HL-60/S4 treated with phorbol 12-myristate 13-acetate at 8.2 ng/mL for 4 days and 3 days (cell line): Measurements from ENCODE around the gene RNF26.

ENCODE experiments used
- in situ Hi-C: fragments of 300-500 bp; cut with MboI; formaldehyde crosslinking; loops from 2 replicates; pipeline ENCODE4 v1.15.0; 2022; ENCODE audit warnings: low sequenced_read_pairs

Gene RNF26

GRCh38 chr11:119334174-119334930 is at the start of gene RNF26:
RNF26 (plus strand) TSS chr11:119334527; CDS start chr11:119335123, 596 bp downstream.
- in situ Hi-C loops, result no loop called here

GRCh38 chr11:119285431-119285830 is 48.9 kb upstream of the RNF26 start:
- in situ Hi-C loops, result no loop called here

- in situ Hi-C loops, result no loop called here
Observed at GRCh38 chr11:119288219-119288618, 46.1 kb upstream of the RNF26 start.

DNA sequence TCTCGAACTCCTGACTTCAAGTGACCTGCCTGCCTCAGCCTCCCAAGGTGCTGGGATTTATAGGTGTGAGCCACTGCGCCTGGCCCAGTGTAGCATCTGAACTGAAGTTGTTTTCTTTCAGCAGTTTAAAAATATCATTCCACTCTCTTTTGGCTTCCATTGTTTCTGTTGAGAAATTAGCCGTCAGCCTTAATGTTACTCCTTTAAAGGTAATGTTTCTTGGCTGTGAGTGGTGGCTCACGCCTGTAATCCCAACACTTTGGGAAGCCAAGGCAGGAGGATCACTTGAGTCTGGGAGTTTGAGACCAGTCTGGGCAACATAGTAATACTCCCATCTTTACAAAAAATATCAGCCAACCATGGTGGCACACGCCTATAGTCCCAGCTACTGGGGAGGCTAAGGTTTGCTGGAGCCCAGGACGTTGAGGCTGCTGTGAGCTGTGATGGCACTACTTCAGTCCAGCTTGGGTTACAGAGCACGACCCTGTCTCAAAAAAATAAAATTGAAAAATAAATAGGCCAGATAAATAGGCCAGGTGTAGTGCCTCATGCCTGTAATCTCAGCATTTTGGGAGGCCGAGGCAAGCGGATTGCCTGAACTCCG is 43.3 kb upstream of the RNF26 start:
- in situ Hi-C loops, result no loop called here

DNA sequence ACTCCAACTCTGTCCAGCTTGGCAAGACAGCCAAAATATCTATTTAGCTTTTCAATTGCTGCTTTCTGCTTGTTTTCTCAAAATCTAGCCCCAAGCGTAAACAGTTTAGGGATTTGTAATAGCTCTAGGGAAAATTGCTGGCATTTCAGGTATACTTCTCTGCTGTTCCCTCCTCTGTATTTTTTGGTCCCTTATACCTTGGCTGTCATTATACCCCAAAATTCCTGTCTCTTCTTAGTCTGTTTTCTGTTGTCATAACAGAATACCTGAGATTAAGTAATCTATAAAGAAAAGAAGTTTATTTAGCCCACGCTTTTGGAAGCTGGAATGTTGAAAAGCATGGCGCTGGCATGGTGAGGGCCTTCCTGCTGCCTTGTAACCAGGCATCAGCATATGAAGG is 40.9 kb upstream of the RNF26 start:
- in situ Hi-C loops, result no loop called here

DNA sequence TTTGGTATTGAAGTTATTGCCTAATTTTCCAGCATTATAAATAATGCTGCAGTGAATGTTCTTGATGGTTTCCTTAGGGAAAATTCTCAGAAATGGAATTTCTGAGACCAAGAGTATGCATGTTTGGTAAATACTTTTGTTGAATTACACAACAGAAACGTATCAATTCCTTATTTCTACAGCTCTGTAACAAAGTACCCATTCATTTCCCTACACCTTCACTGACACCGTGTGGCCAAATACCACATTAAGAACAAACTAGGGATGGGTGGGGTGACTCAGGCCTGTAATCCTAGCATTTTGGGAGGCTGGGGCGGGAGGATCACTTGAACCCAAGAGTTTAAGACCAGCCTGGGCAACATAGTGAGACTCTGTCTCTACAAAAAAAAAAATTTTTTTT is 39.1 kb upstream of the RNF26 start:
- in situ Hi-C loops, result no loop called here

GRCh38 chr11:119297938-119298337 is 36.4 kb upstream of the RNF26 start:
- in situ Hi-C loops, result no loop called here

- in situ Hi-C loops, result no loop called here
Observed at GRCh38 chr11:119298726-119299125, 35.6 kb upstream of the RNF26 start.

DNA sequence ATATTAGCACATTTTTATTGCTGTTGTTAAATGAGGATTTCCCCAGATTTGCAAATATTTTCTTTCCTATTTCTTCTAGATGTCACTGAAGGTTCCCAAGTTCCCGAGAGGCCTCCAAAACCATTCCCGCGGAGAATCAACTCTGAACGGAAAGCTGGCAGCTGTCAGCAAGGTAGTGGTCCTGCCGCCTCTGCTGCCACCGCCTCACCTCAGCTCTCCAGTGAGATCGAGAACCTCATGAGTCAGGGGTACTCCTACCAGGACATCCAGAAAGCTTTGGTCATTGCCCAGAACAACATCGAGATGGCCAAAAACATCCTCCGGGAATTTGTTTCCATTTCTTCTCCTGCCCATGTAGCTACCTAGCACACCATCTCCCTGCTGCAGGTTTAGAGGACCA is 34.9 kb upstream of the RNF26 start:
- in situ Hi-C loops, result no loop called here

DNA sequence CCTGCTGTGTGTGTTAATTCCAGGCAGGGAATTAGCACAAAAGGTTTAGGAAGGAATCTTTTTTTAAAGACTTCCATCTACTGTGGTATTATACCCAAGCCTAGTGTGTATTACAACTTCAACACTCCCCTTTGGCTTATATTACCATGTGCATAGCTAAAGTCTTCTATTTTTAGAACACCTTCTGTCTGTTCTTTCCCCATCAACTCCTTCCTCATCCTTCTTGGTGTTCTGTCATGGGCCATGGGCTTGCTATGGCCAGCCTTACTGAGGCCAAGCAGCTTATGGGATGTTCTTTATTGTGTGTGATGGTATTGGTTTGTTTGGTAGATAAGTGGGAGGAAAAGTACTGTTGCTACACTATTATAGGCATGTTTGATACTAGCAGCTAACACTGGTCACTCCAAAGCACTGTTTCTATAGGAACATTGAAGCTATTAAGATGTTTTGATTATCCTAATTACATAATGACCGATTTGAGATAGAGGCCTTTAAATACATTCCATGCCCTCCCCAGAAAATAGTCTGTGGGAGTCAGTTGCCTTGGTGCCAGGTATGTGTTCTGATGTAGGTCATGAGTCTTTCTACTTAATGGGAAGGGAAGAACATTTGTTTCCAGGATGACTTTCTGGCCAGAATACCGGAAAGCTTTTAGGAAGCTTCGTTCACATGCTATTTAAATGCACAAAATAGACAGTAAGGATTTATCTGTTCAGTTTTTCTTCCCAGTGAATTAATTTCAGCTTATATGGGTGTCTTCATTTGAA is 33.9 kb upstream of the RNF26 start:
- in situ Hi-C loops, result no loop called here

- in situ Hi-C loops, result no loop called here
Observed at GRCh38 chr11:119303227-119303718, 31.1 kb upstream of the RNF26 start.

DNA sequence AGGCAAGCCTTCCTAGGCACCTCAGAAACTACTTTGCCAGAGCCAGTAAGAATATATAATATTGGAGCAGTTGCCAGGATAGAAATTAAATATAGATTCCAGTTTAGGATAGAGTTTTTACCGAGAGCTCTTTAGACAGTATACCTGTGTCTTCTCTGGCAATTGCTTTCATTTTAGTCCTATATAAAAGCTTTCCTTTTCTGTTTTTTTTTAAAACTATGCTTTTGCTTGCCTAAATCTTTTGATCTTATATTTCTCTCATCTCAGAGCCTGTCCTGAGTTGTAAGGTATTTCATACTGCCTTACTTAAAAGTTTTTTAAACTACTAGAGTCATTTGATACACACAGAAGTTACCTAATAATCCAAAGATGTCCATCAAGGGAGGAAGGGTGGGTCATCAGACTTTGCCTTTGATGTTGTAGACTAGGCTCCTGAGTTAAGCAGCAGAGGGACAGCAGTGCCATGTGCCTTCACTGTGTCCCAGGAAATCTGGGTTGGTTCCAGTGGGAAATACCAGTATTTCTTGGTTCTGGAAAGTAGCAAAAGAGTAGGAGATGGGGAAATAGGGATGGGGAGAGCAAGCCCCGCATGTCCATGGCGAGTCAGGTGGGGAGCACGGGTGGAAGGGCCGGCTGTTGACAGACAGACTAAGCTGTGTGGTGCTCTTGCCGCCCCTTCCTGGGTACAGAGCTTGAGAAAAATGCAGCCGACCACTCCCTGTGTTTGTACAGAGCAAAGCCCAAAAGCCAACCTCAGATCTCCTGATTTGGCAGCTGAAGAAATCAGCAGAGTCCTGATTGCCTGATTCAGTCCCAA is 28.6 kb upstream of the RNF26 start:
- in situ Hi-C loops, result no loop called here

- in situ Hi-C loops, result no loop called here
Observed at GRCh38 chr11:119306373-119306890, 27.9 kb upstream of the RNF26 start.

DNA sequence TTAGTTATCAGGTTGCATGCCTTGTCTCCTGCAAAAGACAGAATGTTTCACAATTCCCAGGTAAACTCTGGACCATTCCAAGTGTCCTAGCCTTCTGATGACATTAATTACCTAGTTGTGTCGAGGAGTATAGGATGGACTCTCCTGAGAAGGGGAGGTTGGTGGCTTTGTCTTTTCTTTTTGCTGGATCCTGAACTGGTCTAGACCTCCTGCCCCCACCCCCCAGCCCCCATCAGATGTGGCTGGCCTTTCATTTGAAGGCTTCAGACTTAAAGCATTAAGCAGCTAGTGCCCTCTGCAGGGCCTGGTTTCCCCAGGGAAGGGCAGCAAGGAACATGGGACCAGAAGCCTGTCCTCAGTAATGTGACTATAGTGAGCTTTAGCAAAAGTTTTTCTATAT is 27.1 kb upstream of the RNF26 start:
- in situ Hi-C loops, result no loop called here

- in situ Hi-C loops, result no loop called here
Observed at GRCh38 chr11:119307974-119308373, 26.4 kb upstream of the RNF26 start.

- in situ Hi-C loops, result no loop called here
Observed at GRCh38 chr11:119309411-119309810, 24.9 kb upstream of the RNF26 start.

GRCh38 chr11:119309953-119310681 is 24.2 kb upstream of the RNF26 start:
- in situ Hi-C loops, result no loop called here

DNA sequence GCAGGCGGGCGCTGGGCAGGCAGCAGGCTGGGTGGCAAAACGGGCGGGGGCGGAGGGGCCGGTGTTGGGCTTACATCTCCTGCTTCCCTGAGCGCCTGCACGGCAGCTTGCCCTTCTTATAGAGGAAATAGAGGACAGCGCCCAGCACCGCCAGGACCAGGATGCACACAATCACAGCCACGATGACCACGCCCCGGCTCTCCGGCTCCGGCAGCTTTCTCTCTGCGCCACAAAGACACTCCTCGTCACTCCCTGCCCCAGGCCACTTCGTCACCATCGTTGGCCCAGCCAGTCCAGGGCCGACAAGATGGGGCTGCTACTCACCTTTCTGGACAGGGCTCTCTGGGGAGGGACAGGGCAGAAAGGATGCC is 23.7 kb upstream of the RNF26 start:
- in situ Hi-C loops, result no loop called here

GRCh38 chr11:119314726-119315125 is 19.6 kb upstream of the RNF26 start:
- in situ Hi-C loops, result no loop called here
